GM23338 (cell line): ENCODE measurements around the gene MAST3.

ENCODE experiments used
- CTCF ChIP-seq, 2 experiments: fragments of 200-600 bp in 1 of 2; sonication (generic) in 1 of 2; conservative IDR thresholded peaks; 2 replicates each; pipeline versions ENCODE4 v1.5.1 to v1.6.1; 2016 to 2017; ENCODE audit warnings: antibody characterized with exemption in 2 of 2, low read depth in 2 of 2, mild to moderate bottlenecking in 2 of 2, moderate library complexity in 1 of 2
- EZH2 ChIP-seq: fragments of 200-600 bp; sonication (generic); IDR thresholded peaks from one replicate; pipeline ENCODE4 v1.8.0; 2017; ENCODE audit warnings: antibody characterized with exemption, mild to moderate bottlenecking, low read depth; ENCODE audit not compliant: unreplicated experiment
- EZH2phosphoT487 ChIP-seq: fragments of 200-600 bp; sonication (generic); IDR thresholded peaks from one replicate; pipeline ENCODE4 v1.8.1; 2018; ENCODE audit warnings: antibody characterized with exemption; ENCODE audit not compliant: unreplicated experiment
- REST ChIP-seq: IDR thresholded peaks from one replicate; pipeline ENCODE4 v1.6.1; 2018; ENCODE audit warnings: antibody characterized with exemption; ENCODE audit not compliant: unreplicated experiment
- STAT1 ChIP-seq: IDR thresholded peaks from one replicate; pipeline ENCODE4 v1.6.1; 2016; ENCODE audit warnings: antibody characterized with exemption; ENCODE audit not compliant: unreplicated experiment
- ZNF331 ChIP-seq: fragments of 250-450 bp; sonication (Bioruptor Pico); IDR thresholded peaks from 2 replicates; pipeline ENCODE4 v1.5.0; 2020; ENCODE audit warnings: low read depth, mild to moderate bottlenecking, moderate library complexity

- TF ChIP-seq CTCF (conservative IDR thresholded peaks at IDR 0.05; ENCODE audit: low read depth in 2 of 2): no peak
- TF ChIP-seq ZNF331 (CRISPR knock-in tag): no peak
- no peak for TF ChIP-seq EZH2
- TF ChIP-seq REST: no peak
- TF ChIP-seq STAT1: no peak
- TF ChIP-seq EZH2phosphoT487: no peak
These were observed 2.0 kb downstream of the MAST3 start for GRCh38 chr19:18099623-18099995.
